H1 (cell line): ENCODE measurements around the gene MRM2. TPM values are rescaled to one million over a fixed set of nuclear protein-coding genes. Genes with fewer than 3 reads are reported as not detected.
A peak's percentile ranks its signal among the peaks of the same experiment; 100 is the strongest.

Experiments used
- CTCF ChIA-PET: fragments of 300-600 bp; sonication (Branson Sonifier 250); formaldehyde crosslinking; loops from one replicate; lab custom pipeline; 2021; ENCODE audit not compliant: partially characterized antibody; lab: Charles Lee
- POLR2A ChIA-PET: fragments of 300-600 bp; sonication (Branson Sonifier 250); formaldehyde crosslinking; loops from one replicate; lab custom pipeline; 2021; ENCODE audit warnings: inconsistent platforms; ENCODE audit not compliant: partially characterized antibody; lab: Charles Lee
- DNase-seq, 2 experiments: peaks; one replicate each; pipeline versions ENCODE4 v3.0.0 to v3.0.0-alpha.2; 2010 to 2022; ENCODE audit warnings: low spot score in 2 of 2, low read depth in 1 of 2, mixed read lengths in 1 of 2
- FAIRE-seq: peaks from 2 replicates; lab custom pipeline; 2011; peaks lifted over from hg19 to GRCh38; lab: Jason Lieb, UNC
- H2AFZ ChIP-seq: 2 replicates; pipeline ENCODE4 v1.8.1; 2012; ENCODE audit warnings: low read length, inconsistent platforms
- H2AK5ac ChIP-seq: 2 replicates; pipeline ENCODE4 v1.6.1; 2013; ENCODE audit warnings: low read depth, low read length
- H2BK120ac ChIP-seq: replicated peaks from 2 replicates; pipeline ENCODE3; 2013; ENCODE audit warnings: low read depth, low read length, inconsistent platforms
- H2BK12ac ChIP-seq: 2 replicates; pipeline ENCODE4 v1.6.1; 2013; ENCODE audit warnings: low read depth, low read length
- H2BK15ac ChIP-seq: 2 replicates; pipeline ENCODE4 v1.6.1; 2013; ENCODE audit warnings: low read length
- H2BK20ac ChIP-seq: 2 replicates; pipeline ENCODE4 v1.6.1; 2013; ENCODE audit warnings: low read length
- H2BK5ac ChIP-seq: 2 replicates; pipeline ENCODE4 v1.6.1; 2013; ENCODE audit warnings: low read depth, low read length
- H3K14ac ChIP-seq: 2 replicates; pipeline ENCODE4 v1.6.1; 2013; ENCODE audit warnings: inconsistent platforms; ENCODE audit not compliant: insufficient read length
- H3K18ac ChIP-seq: 2 replicates; pipeline ENCODE4 v1.6.1; 2013; ENCODE audit warnings: low read length; ENCODE audit errors: extremely low read depth
- H3K23ac ChIP-seq: 2 replicates; pipeline ENCODE4 v1.6.1; 2013; ENCODE audit warnings: inconsistent platforms; ENCODE audit not compliant: insufficient read length
- H3K23me2 ChIP-seq: 2 replicates; pipeline ENCODE4 v1.6.1; 2013; ENCODE audit warnings: low read depth, low read length
- H3K27ac ChIP-seq: 2 replicates; pipeline ENCODE4 v1.6.1; 2011; ENCODE audit warnings: low read depth, low read length, inconsistent platforms
- H3K27me3 ChIP-seq, 4 experiments: replicated peaks in 1 of 4; 1 replicate in 1 of 4; 2 replicates in 3 of 4; pipeline versions ENCODE4 v1.6.1 to v1.8.1; 2011 to 2013; ENCODE audit warnings: low read length in 3 of 4, mild to moderate bottlenecking in 3 of 4, inconsistent platforms in 2 of 4, mixed read lengths in 2 of 4, moderate library complexity in 1 of 4; ENCODE audit not compliant: control insufficient read depth in 3 of 4, insufficient read depth in 3 of 4; ENCODE audit errors: extremely low read depth in 1 of 4
- H3K36me3 ChIP-seq, 4 experiments: 2 replicates each; pipeline versions ENCODE4 v1.6.1 to v1.8.1; 2011 to 2013; ENCODE audit warnings: mild to moderate bottlenecking in 4 of 4, low read length in 3 of 4, moderate library complexity in 2 of 4, control low read depth in 1 of 4, inconsistent platforms in 1 of 4; ENCODE audit not compliant: insufficient read depth in 4 of 4, control insufficient read depth in 2 of 4
- H3K4ac ChIP-seq: replicated peaks from 2 replicates; pipeline ENCODE3; 2013; ENCODE audit warnings: low read length, low read depth, mixed read lengths, inconsistent platforms; ENCODE audit not compliant: insufficient read length
- H3K4me1 ChIP-seq, 4 experiments: replicated peaks in 1 of 4; 1 replicate in 1 of 4; 2 replicates in 3 of 4; pipeline versions ENCODE4 v1.6.1 to v1.8.1; 2011 to 2013; ENCODE audit warnings: low read length in 3 of 4, inconsistent platforms in 2 of 4, mixed read lengths in 1 of 4; ENCODE audit not compliant: insufficient read depth in 4 of 4, control insufficient read depth in 3 of 4
- H3K4me2 ChIP-seq, 2 experiments: 2 replicates each; pipeline versions ENCODE4 v1.6.1 to v1.8.1; 2011 to 2013; ENCODE audit warnings: low read depth in 2 of 2, low read length in 2 of 2, control low read depth in 1 of 2, inconsistent platforms in 1 of 2, mild to moderate bottlenecking in 1 of 2; ENCODE audit not compliant: insufficient read depth in 1 of 2
- H3K4me3 ChIP-seq, 4 experiments: fragments of 200-600, 300-600 bp in 1 of 4; sonication (generic), shearing (Covaris generic), sonication (Bioruptor Twin) in 1 of 4; 2 replicates each; pipeline versions ENCODE4 v1.5.1 to v1.8.1; 2011 to 2016; ENCODE audit warnings: low read length in 4 of 4, low read depth in 3 of 4, control low read depth in 2 of 4, inconsistent platforms in 2 of 4, mild to moderate bottlenecking in 2 of 4, mixed read lengths in 1 of 4, moderate library complexity in 1 of 4; ENCODE audit not compliant: insufficient read depth in 2 of 4; ENCODE audit errors: extremely low read depth in 1 of 4
- H3K56ac ChIP-seq: replicated peaks from 2 replicates; pipeline ENCODE3; 2013; ENCODE audit warnings: low read depth, mild to moderate bottlenecking, mixed read lengths, low read length, inconsistent platforms; ENCODE audit not compliant: insufficient read length
- H3K79me1 ChIP-seq: 2 replicates; pipeline ENCODE4 v1.6.1; 2013; ENCODE audit warnings: low read depth, low read length, control low read depth
- H3K79me2 ChIP-seq, 2 experiments: 2 replicates each; pipeline versions ENCODE4 v1.6.1 to v1.8.1; 2012 to 2013; ENCODE audit warnings: low read length in 2 of 2, mild to moderate bottlenecking in 2 of 2, inconsistent platforms in 1 of 2; ENCODE audit not compliant: insufficient read depth in 2 of 2, control insufficient read depth in 1 of 2
- H3K9ac ChIP-seq, 4 experiments: replicated peaks in 1 of 4; 1 replicate in 1 of 4; 2 replicates in 3 of 4; pipeline versions ENCODE4 v1.6.1 to v1.8.1; 2011 to 2013; ENCODE audit warnings: low read depth in 3 of 4, low read length in 3 of 4, control low read depth in 2 of 4, mild to moderate bottlenecking in 2 of 4, moderate library complexity in 2 of 4, inconsistent platforms in 1 of 4; ENCODE audit errors: extremely low read depth in 1 of 4
- H3K9me3 ChIP-seq, 2 experiments: 2 replicates each; pipeline versions ENCODE4 v1.6.1 to v1.8.1; 2012 to 2013; ENCODE audit warnings: mild to moderate bottlenecking in 2 of 2, moderate library complexity in 2 of 2, control low read depth in 1 of 2, inconsistent platforms in 1 of 2, low read depth in 1 of 2, low read length in 1 of 2, mixed read lengths in 1 of 2; ENCODE audit not compliant: insufficient read depth in 2 of 2
- H4K20me1 ChIP-seq, 2 experiments: replicated peaks in 1 of 2; 2 replicates each; pipeline versions ENCODE3 to v1.8.1; 2011 to 2013; ENCODE audit warnings: inconsistent platforms in 2 of 2, low read length in 2 of 2, mild to moderate bottlenecking in 1 of 2; ENCODE audit not compliant: insufficient read depth in 2 of 2, control insufficient read depth in 1 of 2
- H4K5ac ChIP-seq: 2 replicates; pipeline ENCODE4 v1.6.1; 2013; ENCODE audit warnings: low read length, low read depth, mixed read lengths, inconsistent platforms; ENCODE audit not compliant: insufficient read length
- H4K8ac ChIP-seq: 2 replicates; pipeline ENCODE4 v1.8.0; 2013; ENCODE audit warnings: mild to moderate bottlenecking, moderate library complexity, low read length, inconsistent platforms; ENCODE audit not compliant: insufficient read depth; ENCODE audit errors: extremely low read depth
- H4K91ac ChIP-seq: replicated peaks from 2 replicates; pipeline ENCODE3; 2013; ENCODE audit warnings: low read length, mixed read lengths, inconsistent platforms; ENCODE audit not compliant: insufficient read length
- BCL11A ChIP-seq, 2 experiments: IDR thresholded peaks; one replicate each; pipeline ENCODE4 v1.6.1; 2011; ENCODE audit warnings: low read depth in 2 of 2, low read length in 2 of 2, mild to moderate bottlenecking in 2 of 2
- CEBPB ChIP-seq: IDR thresholded peaks from 2 replicates; pipeline ENCODE4 v1.6.1; 2012; ENCODE audit warnings: low read depth, low read length
- EGR1 ChIP-seq: IDR thresholded peaks from 2 replicates; pipeline ENCODE4 v1.6.1; 2011; ENCODE audit warnings: low read depth, low read length, borderline replicate concordance
- FOSL1 ChIP-seq: IDR thresholded peaks from 2 replicates; pipeline ENCODE4 v1.6.1; 2011; ENCODE audit warnings: mild to moderate bottlenecking, low read depth, low read length, moderate library complexity; ENCODE audit not compliant: insufficient read depth
- JUND ChIP-seq: IDR thresholded peaks from 2 replicates; pipeline ENCODE4 v1.6.1; 2011; ENCODE audit warnings: mild to moderate bottlenecking, improper control_type of control experiment, low read length
- PHF8 ChIP-seq: fragments of 200-600 bp; sonication (generic); conservative IDR thresholded peaks from 2 replicates; pipeline ENCODE4 v1.7.1; 2012; ENCODE audit warnings: low read depth, mild to moderate bottlenecking, inconsistent platforms, low read length, moderate library complexity
- POLR2A ChIP-seq, 2 experiments: IDR thresholded peaks; 1 replicate in 1 of 2; 2 replicates in 1 of 2; pipeline ENCODE4 v1.6.1; 2011; ENCODE audit warnings: low read depth in 2 of 2, low read length in 2 of 2, mild to moderate bottlenecking in 2 of 2; ENCODE audit errors: control extremely low read depth in 1 of 2
- RAD21 ChIP-seq, 2 experiments: IDR thresholded peaks in 1 of 2; conservative IDR thresholded peaks in 1 of 2; 2 replicates each; pipeline ENCODE4 v1.6.1; 2011; ENCODE audit warnings: low read depth in 2 of 2, low read length in 2 of 2, improper control_type of control experiment in 1 of 2, inconsistent platforms in 1 of 2, mild to moderate bottlenecking in 1 of 2, moderate library complexity in 1 of 2
- RBBP5 ChIP-seq: IDR thresholded peaks from 2 replicates; pipeline ENCODE4 v1.7.1; 2012; ENCODE audit warnings: low read depth, mild to moderate bottlenecking, inconsistent platforms, low read length, moderate library complexity, borderline replicate concordance
- RFX5 ChIP-seq: IDR thresholded peaks from 2 replicates; pipeline ENCODE4 v1.6.1; 2011; ENCODE audit warnings: low read depth, low read length, improper control_type of control experiment, borderline replicate concordance
- SIRT6 ChIP-seq: IDR thresholded peaks from one replicate; pipeline ENCODE4 v1.7.1; 2012; ENCODE audit warnings: low read length, inconsistent platforms
- SP1 ChIP-seq: IDR thresholded peaks from 2 replicates; pipeline ENCODE4 v1.6.1; 2011; ENCODE audit warnings: low read depth, low read length
- TEAD4 ChIP-seq: IDR thresholded peaks from 2 replicates; pipeline ENCODE4 v1.6.1; 2012; ENCODE audit warnings: low read depth, low read length, inconsistent platforms, mixed read lengths
- WGBS, 2 experiments: shearing (Covaris generic) in 1 of 2; methylation state at CpG; one replicate each; pipeline versions ENCODE4 v1.1.6 to v1.1.7; 2013 to 2015; ENCODE audit warnings: low lambda C conversion rate in 2 of 2, mixed read lengths in 2 of 2, inconsistent platforms in 1 of 2, low coverage in 1 of 2, missing lambda C conversion rate in 1 of 2; ENCODE audit not compliant: insufficient replicate concordance in 2 of 2, insufficient coverage in 1 of 2, insufficient read length in 1 of 2; ENCODE audit errors: extremely low coverage in 1 of 2, missing lambda C conversion rate in 1 of 2; 5-methylcytosine and 5-hydroxymethylcytosine counted together
- polyA plus RNA-seq, 7 experiments: library from polyadenylated mRNA; depleted of rRNA in 3 of 7; stranded (reverse) in 5 of 7; unstranded in 2 of 7; fragments of >200 nt in 5 of 7; fragments of 200-250 nt in 2 of 7; gene quantifications; 1 replicate in 5 of 7; 2 replicates in 1 of 7; 4 replicates in 1 of 7; pipeline versions ENCODE4 v1.2.1 to v1.2.3, GENCODE V29; 2011 to 2013; ENCODE audit warnings: missing spikeins in 2 of 7, mixed read lengths in 2 of 7
- total RNA-seq: library from RNA; stranded (reverse); fragmentation: NEBNext Ultra II Directional; extraction: Animal tissue kit (Norgen Biotek cat#: 25700); gene quantifications from 2 replicates; pipeline ENCODE4 v1.2.1, GENCODE V29; 2021

Gene MRM2
- total and polyA plus RNA-seq, 2 of the 8 experiments (the other 6 are each of a cell fraction or from before 2014, with no cell fraction given): 17.2 to 38.6 TPM

DNA sequence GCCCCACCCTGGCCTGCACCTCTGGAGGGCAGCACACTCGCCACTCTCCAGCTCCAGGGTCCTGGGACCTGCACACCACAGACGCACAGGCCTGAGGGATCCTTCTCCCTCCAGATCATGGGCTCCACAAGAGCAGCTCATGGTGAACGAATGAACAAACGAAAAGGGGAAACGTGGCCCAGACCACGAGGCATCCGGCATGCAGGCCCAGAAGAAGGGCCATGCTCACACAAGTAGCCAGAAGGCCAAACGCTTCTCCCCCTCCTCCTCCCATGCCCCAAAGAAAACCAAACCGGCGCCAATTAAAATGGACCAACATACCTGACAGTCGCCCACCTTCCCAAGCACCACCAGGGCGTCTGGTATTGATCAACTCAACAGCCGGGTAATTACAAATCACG, 39.6 kb downstream of the MRM2 start:
- Histone ChIP-seq H4K5ac (no peak overlapping the region), H3K23me2 (no peaks in the 10 kb centered on the region), H3K23ac (no peak overlapping the region), H2AFZ (no peak overlapping the region), H3K4ac (no peak overlapping the region), H3K79me2 (peaks cover 0 to 3% of the 10 kb centered on the region in 2 experiments; a peak in 1 of 4 replicates), H2BK20ac (no peak overlapping the region), H2BK120ac (no peak overlapping the region), H2BK5ac (no peak overlapping the region), H4K8ac (peak overlapping the region; percentile 3; the same call in 1 of the 2 replicates), H4K20me1 (peaks cover 9 to 15% of the 10 kb centered on the region in 2 experiments), H2BK12ac (no peak overlapping the region), H3K36me3 (peaks cover 3 to 17% (median 8%) of the 10 kb centered on the region in 4 experiments; a peak in 6 of 8 replicates), H3K4me2 (no peak overlapping the region), H2AK5ac (no peak overlapping the region), H3K27ac (no peak overlapping the region), H2BK15ac (no peak overlapping the region), H3K27me3 (no peaks in the 10 kb centered on the region), H3K9me3 (no peaks in the 10 kb centered on the region), H3K9ac (no peak overlapping the region), H3K4me3 (no peak overlapping the region), H3K18ac (no peak overlapping the region), H3K56ac (no peak overlapping the region), H3K79me1 (peaks cover 4% of the 10 kb centered on the region), H3K14ac (no peak overlapping the region), H4K91ac (no peak overlapping the region), H3K4me1 (no peaks in the 10 kb centered on the region)
- TF ChIP-seq CEBPB (no peak), BCL11A (IDR thresholded peaks at IDR 0.05; ENCODE audit: low read depth in 2 of 2, low read length in 2 of 2) (no peak), POLR2A (IDR thresholded peaks at IDR 0.05; ENCODE audit: control extremely low read depth in 1 of 2, low read depth in 2 of 2, low read length in 2 of 2) (no peak), EGR1 (no peak), JUND (no peak), SIRT6 (no peak), TEAD4 (no peak), RBBP5 (no peak), RFX5 (no peak), FOSL1 (no peak), SP1 (no peak), RAD21 (IDR thresholded peaks at IDR 0.05 in 1 of 2, conservative IDR thresholded peaks at IDR 0.05 in 1 of 2; ENCODE audit: low read depth in 2 of 2, low read length in 2 of 2) (no peak), PHF8 (no peak)
- DNase-seq: no peak
- CTCF ChIA-PET: interaction anchor here (0.8 to 2.6 kb wide), 6 partner anchors 11 to 632 kb away, joined by 3 to 8 read pairs (median 3); partner anchors contain the start of gene PSMG3
- no peak for FAIRE-seq
- 90% methylated on average over 11 of the region's 14 CpGs; no CpG with 5 or more reads in 1 of the 2 experiments for WGBS, 2 experiments
- POLR2A ChIA-PET: interaction anchor here (0.6 to 1.2 kb wide), 4 partner anchors 11 to 48 kb away, joined by 3 to 4 read pairs (median 3); partner anchors contain the start of gene MAD1L1
